ENCODE data around the gene ATP6V1B1. TPM values are rescaled to one million over a fixed set of nuclear protein-coding genes. Genes with fewer than 3 reads are reported as not detected.

The ATP6V1B1 gene
- total and polyA plus RNA-seq, 2 of the 13 experiments (the other 11 are each of a cell fraction or from before 2014, with no cell fraction given), result 0.58 to 1.6 TPM

- TF ChIP-seq AGO1 (IDR thresholded peaks at IDR 0.05; ENCODE audit: low read depth, low read length, poor library complexity, severe bottlenecking) (no peak), HOXA7 (CRISPR knock-in tag; IDR thresholded peaks at IDR 0.05) (no peak), KDM5B (CRISPR knock-in tag; IDR thresholded peaks at IDR 0.05; ENCODE audit: borderline replicate concordance) (peak; percentile 57; the same call in 1 of the 2 replicates), HOXA5 (CRISPR knock-in tag; IDR thresholded peaks at IDR 0.05) (peak; percentile 72; the same call in 1 of the 2 replicates), FLYWCH1 (CRISPR knock-in tag; IDR thresholded peaks at IDR 0.05) (no peak), SPEN (CRISPR knock-in tag; IDR thresholded peaks at IDR 0.05; ENCODE audit: low read depth) (peak; percentile 46; the same call in 1 of the 2 replicates), BHLHE40 (IDR thresholded peaks at IDR 0.05; ENCODE audit: low read length) (no peak), HBP1 (CRISPR knock-in tag; IDR thresholded peaks at IDR 0.05; ENCODE audit: low read depth) (peak; percentile 65; the same call in 1 of the 2 replicates), SALL1 (CRISPR knock-in tag; IDR thresholded peaks at IDR 0.05) (peak; percentile 66; the same call in 1 of the 2 replicates), ZFP91 (CRISPR knock-in tag; IDR thresholded peaks at IDR 0.05; ENCODE audit: borderline replicate concordance) (peak; percentile 78), TRIM24 (CRISPR knock-in tag; IDR thresholded peaks at IDR 0.05) (no peak), ZBTB39 (CRISPR knock-in tag; IDR thresholded peaks at IDR 0.05) (0 out of 2 replicates have a peak, but pooled peaks have one; percentile 77), TMF1 (CRISPR knock-in tag; IDR thresholded peaks at IDR 0.05; ENCODE audit: low read depth) (no peak), ZNF256 (CRISPR knock-in tag; conservative IDR thresholded peaks at IDR 0.05) (0 out of 2 replicates have a peak, but pooled peaks have one; percentile 66)
- TF ChIP-seq, protein P1, sequence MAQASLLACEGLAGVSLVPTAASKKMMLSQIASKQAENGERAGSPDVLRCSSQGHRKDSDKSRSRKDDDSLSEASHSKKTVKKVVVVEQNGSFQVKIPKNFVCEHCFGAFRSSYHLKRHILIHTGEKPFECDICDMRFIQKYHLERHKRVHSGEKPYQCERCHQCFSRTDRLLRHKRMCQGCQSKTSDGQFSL (CRISPR knock-in tag; IDR thresholded peaks at IDR 0.05), result peak; percentile 64; the same call in 1 of the 2 replicates
- TF ChIP-seq, protein P2, sequence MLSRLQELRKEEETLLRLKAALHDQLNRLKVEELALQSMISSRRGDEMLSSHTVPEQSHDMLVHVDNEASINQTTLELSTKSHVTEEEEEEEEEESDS (CRISPR knock-in tag; IDR thresholded peaks at IDR 0.05; ENCODE audit: borderline replicate concordance), result no peak
- TF ChIP-seq, protein P3, sequence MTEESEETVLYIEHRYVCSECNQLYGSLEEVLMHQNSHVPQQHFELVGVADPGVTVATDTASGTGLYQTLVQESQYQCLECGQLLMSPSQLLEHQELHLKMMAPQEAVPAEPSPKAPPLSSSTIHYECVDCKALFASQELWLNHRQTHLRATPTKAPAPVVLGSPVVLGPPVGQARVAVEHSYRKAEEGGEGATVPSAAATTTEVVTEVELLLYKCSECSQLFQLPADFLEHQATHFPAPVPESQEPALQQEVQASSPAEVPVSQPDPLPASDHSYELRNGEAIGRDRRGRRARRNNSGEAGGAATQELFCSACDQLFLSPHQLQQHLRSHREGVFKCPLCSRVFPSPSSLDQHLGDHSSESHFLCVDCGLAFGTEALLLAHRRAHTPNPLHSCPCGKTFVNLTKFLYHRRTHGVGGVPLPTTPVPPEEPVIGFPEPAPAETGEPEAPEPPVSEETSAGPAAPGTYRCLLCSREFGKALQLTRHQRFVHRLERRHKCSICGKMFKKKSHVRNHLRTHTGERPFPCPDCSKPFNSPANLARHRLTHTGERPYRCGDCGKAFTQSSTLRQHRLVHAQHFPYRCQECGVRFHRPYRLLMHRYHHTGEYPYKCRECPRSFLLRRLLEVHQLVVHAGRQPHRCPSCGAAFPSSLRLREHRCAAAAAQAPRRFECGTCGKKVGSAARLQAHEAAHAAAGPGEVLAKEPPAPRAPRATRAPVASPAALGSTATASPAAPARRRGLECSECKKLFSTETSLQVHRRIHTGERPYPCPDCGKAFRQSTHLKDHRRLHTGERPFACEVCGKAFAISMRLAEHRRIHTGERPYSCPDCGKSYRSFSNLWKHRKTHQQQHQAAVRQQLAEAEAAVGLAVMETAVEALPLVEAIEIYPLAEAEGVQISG (CRISPR knock-in tag; IDR thresholded peaks at IDR 0.05), result peak; percentile 65; the same call in 1 of the 2 replicates
- TF ChIP-seq, protein P4, sequence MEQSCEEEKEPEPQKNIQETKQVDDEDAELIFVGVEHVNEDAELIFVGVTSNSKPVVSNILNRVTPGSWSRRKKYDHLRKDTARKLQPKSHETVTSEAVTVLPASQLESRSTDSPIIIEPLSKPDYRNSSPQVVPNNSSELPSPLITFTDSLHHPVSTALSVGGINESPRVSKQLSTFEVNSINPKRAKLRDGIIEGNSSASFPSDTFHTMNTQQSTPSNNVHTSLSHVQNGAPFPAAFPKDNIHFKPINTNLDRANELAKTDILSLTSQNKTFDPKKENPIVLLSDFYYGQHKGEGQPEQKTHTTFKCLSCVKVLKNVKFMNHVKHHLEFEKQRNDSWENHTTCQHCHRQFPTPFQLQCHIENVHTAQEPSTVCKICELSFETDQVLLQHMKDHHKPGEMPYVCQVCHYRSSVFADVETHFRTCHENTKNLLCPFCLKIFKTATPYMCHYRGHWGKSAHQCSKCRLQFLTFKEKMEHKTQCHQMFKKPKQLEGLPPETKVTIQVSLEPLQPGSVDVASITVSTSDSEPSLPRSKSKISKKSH (CRISPR knock-in tag; IDR thresholded peaks at IDR 0.05; ENCODE audit: borderline replicate concordance), result 0 out of 2 replicates have a peak, but pooled peaks have one; percentile 70
Observed at GRCh38 chr2:70948337-70949003, 12.8 kb downstream of the ATP6V1B1 start (continued).

All from HepG2 (cell line).